ENCODE results near the gene DOCK4.
A peak's percentile ranks its signal among the peaks of the same experiment; 100 is the strongest.
"Not testable (repeated sequence)": the region's sequence is repeated elsewhere in the genome, so short reads cannot be mapped to it uniquely, and the experiment has no call there.

DOCK4 gene, protein sequence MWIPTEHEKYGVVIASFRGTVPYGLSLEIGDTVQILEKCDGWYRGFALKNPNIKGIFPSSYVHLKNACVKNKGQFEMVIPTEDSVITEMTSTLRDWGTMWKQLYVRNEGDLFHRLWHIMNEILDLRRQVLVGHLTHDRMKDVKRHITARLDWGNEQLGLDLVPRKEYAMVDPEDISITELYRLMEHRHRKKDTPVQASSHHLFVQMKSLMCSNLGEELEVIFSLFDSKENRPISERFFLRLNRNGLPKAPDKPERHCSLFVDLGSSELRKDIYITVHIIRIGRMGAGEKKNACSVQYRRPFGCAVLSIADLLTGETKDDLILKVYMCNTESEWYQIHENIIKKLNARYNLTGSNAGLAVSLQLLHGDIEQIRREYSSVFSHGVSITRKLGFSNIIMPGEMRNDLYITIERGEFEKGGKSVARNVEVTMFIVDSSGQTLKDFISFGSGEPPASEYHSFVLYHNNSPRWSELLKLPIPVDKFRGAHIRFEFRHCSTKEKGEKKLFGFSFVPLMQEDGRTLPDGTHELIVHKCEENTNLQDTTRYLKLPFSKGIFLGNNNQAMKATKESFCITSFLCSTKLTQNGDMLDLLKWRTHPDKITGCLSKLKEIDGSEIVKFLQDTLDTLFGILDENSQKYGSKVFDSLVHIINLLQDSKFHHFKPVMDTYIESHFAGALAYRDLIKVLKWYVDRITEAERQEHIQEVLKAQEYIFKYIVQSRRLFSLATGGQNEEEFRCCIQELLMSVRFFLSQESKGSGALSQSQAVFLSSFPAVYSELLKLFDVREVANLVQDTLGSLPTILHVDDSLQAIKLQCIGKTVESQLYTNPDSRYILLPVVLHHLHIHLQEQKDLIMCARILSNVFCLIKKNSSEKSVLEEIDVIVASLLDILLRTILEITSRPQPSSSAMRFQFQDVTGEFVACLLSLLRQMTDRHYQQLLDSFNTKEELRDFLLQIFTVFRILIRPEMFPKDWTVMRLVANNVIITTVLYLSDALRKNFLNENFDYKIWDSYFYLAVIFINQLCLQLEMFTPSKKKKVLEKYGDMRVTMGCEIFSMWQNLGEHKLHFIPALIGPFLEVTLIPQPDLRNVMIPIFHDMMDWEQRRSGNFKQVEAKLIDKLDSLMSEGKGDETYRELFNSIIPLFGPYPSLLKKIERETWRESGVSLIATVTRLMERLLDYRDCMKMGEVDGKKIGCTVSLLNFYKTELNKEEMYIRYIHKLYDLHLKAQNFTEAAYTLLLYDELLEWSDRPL (N-terminal part only)

DNA sequence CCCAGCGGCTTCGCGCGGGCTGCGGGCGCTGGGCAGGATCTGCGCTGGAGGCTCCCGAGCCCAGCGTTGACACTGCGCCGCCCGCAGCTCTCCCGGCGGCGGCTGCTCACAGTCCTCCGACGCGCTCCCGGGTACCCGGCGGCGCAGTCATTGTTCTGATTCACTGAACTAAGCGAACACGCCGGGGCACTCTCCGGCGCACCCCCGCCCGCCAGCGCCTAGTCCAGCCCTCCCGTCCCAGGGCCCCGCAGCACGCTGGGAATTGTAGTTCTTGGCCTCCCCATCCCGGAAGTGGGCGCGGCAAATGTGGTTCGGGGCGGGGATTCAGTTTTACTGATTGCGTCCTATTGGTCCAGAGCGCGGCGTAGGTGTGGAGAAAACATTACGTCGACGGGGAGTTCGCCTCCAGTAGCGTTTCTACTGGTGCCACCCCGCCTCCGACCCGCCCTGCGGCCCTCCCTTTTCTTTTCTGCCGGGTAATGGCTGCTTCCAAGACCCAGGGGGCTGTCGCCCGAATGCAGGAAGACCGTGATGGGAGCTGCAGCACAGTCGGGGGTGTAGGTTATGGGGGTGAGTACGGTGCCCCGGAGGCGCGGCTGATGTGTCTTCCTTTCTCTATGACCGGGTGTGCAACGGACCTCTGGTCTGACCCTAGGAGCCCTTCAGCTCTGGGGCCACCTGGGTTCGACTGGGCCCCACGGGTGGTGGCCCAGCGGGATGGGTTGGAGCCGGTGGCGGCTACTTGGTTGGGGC is at the start of gene DOCK4, which contains the start of gene ZNF277:
Gene DOCK4 (minus strand): TSS at position 162 of the 753 bp plus-strand sequence. CDS start 261 bp downstream, outside the sequence.
Gene ZNF277 (plus strand): TSS at position 458 of the 753 bp plus-strand sequence. CDS start 22 bp downstream, at position 480.
- DNase-seq (ENCODE audit: low read depth, low spot score), result peak; percentile 98

DNA sequence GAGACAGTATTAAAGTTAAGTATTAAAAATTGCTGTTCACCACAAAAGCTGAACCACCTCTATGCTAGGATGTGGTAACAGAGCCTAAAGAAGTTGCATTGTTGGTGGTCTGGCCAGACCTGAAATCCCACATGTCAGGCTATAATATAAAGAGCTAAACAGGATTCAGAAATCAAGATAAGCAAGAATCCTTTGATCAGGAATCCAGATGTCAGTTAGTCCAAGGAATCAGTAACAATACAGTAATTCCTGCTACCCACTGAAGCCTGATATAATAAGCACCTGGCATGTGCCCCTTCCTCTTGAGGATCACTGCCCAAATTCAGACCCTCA is 49.2 kb upstream of the DOCK4 start:
- no peak for DNase-seq (ENCODE audit: low read depth, low spot score)

DNA sequence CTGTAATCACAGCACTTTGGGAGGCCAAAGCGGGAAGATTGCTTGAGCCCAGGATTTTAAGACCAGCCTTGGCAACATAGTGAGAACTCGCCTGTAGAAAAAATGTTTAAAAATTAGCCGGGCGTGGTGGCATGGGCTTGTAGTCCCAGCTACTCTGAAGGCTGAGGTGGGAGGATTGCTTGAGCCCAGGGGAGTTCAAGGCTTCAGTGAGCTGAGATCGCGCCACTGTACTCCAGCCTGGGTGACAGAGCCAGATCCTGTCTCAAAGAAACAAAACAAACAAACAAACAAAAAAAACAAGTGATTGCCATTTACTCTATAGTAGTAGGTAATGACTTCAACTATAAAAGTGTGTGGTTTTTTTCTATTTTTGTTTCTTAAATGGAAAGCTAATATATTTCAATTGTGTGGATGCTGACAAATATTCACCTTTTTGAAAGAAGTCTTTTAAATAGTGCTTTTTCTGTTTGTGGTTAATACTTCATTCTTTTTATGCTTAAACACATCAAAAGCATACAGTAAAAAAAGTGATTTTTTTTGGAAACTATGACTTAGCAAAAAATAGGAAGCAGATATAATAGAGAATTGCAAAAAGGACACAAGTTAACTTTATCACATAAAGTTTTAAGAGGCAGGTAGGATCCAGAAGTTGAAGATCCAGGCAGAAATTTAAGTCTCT is 48.6 kb upstream of the DOCK4 start:
- DNase-seq (ENCODE audit: low read depth, low spot score), result no peak

DNA sequence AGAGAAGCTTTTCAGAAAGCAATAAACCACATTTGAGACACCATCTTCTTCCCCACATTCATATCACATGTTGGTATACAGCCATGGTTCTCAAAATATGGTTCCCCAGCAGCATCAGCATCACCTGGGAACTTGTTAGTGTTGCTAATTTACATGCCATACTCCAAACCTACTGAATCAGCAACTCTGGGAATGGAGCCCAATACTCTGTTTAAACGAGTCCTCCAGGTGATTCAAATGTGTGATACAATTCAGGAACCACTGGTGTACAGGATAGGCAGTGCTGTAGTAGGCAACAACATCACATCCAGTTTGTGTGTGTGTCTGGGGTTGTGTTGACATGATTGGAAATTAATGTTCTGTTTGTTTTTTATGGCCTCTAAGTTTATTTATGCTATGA is 48.0 kb upstream of the DOCK4 start:
- no peak for DNase-seq (ENCODE audit: low read depth, low spot score)

DNA sequence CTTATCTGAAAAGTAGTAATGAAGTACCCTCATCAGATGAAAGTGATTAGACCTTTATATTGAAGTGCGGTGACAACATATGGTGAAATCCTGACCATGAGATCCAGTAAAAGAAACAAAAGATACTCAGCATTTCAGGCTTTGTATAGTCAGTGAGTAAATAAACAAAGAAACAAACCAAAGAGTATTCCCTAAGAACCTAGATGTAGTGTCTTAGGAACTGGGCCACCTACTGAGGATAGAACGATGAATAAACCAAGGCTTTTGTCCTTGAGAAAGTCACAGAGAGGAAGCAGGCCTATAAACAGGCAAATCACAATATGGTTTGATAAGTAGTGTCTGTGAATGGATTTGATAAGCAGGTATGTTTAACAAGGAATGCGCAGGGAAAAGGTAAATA is 46.5 kb upstream of the DOCK4 start:
- no peak for DNase-seq (ENCODE audit: low read depth, low spot score)

DNA sequence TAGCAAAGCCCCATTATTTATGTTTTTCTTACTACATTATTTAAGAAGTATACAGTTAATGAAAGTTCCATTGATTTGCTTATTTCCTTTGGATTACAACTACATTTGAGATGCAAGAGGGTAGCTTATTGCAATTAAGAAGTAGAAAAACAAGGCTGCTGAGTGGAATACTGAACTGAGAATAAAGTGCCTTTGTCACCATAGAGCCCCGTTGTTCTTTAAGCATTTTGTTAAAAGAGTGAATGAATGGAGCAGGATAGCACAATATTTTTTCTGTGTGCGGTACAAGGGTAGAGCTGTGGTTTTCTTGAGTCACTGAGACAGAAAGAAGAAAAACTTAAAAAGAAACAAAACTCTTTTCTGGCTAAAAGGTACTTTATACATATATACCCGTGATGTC is 45.9 kb upstream of the DOCK4 start:
- DNase-seq (ENCODE audit: low read depth, low spot score), result no peak

DNA sequence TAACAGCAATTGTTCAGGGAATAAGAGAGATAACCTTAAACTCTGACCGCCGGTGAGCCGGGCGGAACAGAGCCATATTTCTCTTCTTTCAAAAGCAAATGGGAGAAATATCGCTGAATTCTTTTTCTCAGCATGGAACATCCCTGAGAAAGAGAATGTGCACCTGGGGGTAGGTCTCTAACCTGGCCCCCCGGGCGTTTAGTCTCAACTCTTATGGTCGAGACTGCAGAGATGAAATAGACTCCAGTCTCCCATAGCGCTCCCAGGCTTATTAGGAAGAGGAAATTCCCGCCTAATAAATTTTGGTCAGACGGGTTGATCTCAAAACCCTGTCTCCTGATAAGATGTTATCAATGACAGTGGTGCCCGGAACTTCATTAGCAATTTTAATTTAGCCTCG is 43.8 kb upstream of the DOCK4 start:
- DNase-seq (ENCODE audit: low read depth, low spot score), result not testable (repeated sequence)

DNA sequence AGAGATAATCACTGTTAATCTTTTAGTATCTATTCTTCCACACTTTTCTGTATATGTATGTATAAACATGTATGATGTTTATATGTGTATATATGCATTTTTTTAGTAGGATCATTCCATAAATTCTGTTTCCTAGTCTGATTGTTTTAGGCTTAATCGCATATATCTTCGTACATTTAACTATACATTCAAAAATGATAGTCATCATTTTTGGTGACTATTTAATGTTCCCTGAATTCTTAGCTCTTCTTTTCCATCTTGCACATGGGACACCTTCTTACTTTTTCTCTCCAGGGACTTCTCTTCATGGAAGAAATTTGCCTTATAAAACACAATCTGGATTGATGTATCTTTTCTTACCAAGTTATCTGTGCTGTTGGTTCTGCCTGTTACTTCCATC is 42.4 kb upstream of the DOCK4 start:
- no peak for DNase-seq (ENCODE audit: low read depth, low spot score)

DNA sequence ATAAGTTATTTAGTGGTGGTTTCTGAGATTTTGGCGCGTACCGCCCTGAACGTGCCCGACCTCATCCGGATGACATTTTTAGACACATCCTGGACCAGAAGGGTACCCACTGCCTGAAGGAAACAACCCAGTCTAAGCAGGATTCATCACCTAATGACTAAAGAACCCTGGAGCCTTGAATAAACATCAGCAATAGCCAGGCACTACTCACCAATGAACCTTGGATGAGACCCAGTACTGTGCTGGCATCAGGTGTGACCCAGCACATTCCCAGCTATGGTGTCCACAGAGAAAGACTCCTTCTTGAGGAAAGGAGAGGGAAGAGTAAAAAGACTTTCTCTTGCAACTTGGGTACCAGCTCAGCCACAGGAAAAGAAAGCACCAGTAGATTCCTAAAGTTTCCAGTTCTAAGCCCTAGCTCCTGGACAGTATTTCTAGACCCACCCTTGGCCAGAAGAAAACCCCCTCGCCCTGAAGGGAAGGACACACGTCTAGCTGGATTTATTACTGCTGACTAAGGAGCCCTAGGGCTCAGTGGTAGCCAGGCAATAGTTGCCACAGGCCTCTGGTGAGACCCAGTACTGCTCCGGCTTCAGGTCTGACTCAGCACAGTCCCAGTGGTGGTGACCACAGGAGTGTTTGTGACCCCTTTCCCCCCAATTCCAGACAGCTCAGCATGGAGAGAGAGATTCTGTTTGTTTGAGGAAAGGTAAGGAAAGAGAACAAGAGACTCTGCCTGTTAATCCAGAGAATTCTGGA is 32.8 kb upstream of the DOCK4 start:
- no peak for DNase-seq (ENCODE audit: low read depth, low spot score)

DNA sequence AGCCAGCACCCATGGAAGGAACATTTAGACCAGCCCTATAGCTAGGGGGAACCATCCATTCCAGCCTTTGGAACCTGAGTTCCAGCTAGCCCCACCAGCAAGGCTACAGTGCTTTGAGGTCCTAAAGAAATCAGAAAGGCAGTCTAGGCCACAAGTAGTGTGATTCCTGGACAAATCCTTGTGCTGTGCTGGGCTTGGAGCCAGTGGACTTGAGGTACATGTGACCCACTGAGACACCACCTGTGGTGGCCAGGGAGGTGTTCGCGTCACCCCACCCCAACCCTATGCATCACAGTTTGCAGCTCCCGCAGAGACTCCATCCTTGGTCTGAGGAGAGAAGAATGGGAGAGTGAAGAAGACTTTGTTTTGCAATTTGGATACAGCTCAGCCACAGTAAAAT is 32.1 kb upstream of the DOCK4 start:
- no peak for DNase-seq (ENCODE audit: low read depth, low spot score)

DNA sequence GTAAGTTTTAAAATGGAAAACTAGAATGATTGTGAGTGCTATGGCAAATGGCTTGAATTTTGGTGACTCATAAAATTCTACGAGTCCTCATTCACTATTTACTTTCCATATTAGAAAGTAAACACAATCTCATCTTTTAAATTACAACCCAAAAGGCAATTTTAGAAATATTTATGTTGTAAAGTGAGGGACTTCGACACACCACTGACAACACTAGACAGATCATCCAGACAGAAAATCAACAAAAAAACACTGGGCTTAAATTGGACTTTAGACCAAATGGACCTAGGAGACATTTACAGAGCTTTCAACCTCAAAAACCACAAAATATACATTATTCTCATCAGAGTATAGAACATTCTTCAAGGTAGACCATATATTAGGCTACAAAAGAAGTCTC is 30.4 kb upstream of the DOCK4 start:
- no peak for DNase-seq (ENCODE audit: low read depth, low spot score)

DNA sequence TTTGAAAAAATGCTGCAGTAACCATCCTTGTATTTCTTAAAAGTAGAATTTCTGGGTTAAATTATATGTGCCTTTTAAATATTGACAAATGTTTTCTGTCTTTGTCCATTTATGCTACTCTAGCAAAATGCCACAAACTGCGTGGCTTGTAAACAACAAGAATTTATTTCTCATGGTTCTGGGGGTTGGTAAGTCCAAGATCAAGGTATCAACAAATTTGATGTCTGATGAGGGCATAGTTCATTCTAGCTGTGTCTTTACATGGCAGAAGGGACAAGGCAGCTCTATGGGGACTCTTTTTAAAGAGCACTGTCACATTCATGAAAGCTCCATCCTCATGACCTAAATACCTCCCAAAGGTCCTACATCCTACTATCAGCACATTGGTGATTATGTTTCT is 27.9 kb upstream of the DOCK4 start:
- no peak for DNase-seq (ENCODE audit: low read depth, low spot score)

DNA sequence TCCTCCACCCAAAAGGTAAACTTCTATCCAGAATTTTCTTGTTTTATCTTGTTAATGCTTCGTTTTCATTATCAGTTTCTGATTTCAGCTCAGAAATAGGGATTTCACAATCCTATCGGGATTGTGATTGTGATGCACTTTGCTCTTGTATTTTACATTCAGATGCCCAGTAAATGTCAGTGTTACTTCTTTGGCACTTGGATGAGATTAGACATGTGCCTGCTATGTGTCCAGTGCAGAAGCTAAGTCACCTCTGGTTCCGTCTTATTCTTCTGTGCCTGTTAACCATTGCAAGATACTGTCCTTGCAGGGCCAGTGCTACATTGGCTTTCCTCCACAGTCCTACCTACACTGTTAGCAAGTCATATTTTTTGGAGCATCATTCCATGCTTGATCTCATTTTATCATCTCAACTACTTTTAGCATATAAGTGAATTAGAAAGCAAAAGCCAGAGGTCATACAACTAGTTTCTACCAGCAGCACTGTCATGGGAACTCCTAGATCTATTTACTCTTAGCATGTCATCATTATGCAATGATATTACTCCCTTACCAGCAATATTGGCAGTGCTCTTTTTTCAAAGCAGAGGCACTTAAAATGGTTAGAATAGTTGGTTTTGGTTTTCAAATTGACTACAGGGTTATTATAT is 27.0 kb upstream of the DOCK4 start:
- DNase-seq (ENCODE audit: low read depth, low spot score), result no peak

DNA sequence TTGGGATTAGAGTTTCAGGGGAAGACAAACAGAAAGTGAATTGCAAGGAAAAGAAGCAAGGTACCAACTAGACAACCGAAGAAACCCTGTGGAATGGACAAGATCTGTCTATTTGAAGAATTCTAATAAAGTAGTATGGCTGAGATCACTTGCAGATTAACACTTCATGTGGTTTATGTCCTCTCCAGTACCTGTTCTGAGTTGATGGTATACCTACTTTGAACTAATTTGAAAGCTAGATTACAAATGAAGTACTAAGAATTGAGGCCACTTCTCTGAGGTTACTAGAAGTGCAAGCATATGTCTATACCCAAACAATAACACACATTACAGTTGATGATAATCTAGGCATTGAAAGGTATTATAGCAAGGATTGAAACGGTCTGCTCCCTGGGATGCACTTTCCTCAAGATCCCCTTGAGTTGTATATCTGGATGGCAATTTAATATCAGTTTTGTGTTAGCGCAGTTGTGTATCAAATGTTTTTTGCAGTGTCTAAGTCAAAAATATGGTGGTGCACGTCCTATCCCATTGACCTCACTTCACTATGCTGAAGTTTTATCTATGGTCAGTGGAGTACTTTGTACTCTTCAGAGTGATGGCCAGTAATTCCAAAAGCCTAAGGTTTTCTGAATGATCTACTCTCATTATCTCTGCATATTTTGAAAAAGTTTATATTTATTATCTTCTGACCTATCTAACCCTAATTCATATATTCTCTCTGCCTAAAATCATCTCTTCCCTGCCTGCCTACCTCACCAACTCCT is 26.2 kb upstream of the DOCK4 start:
- DNase-seq (ENCODE audit: low read depth, low spot score), result no peak

DNA sequence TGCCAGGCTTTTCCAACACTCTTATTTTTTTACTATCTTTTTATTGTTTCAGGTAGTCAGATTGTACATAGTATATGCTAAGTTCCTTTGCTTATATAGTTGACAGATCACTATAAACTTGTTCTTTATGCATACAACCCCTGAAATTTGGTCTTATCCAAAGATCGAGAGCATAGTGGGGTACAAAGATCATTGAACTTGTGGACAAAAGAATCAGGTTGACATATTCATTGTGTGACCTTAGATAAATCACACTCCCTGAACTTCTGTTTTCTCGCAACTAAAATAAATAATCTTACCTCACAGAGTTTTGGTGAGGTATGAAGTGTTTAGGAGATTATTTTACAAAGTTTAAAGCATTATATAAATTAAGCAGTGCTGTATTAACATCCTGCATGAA is 22.4 kb upstream of the DOCK4 start:
- DNase-seq (ENCODE audit: low read depth, low spot score), result no peak

DNA sequence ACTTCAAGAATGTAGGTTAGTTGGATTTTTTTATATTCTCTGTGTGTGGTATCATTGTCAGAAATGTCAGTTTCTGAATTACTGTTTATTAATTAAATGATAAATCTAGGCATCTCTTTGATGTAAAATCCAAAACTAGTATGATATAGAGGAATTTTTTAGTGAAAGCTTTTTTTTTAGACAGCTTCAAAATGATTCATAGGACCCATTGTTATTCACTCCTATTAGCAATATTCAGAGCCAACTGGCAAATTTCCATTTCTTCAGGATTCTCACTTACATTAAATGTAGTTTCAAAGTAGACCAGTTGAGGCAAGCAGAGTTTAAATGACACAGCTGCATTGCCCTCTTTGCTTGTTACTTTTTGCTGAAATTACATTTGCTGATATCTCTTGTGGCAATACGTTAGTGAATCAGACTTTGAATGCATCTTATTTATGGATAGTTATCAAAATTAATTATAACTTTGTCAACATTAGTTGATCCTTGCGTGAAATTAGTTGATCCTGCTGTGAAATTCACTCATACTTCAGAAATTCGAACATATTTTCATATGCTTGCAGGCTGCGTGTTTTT is 20.6 kb upstream of the DOCK4 start:
- no peak for DNase-seq (ENCODE audit: low read depth, low spot score)

DNA sequence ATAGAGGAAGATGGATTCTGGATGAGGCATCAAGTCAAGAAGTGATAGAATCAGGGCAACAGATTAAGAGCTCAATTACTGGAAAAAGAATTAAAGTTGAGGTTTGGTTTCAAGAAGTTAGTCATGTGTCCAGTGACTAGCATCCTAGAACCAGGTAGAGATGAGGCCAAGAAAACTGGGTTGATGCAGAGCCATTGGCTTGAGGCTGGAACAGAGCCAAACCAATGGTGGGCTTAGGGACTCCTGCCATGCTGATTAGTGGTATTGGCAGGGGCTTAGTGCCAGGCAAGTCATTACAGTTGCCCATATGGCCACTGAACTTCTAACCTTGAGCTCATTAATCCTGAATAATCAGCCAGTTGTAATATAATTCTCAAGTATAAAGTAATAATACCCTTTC is 18.8 kb upstream of the DOCK4 start:
- DNase-seq (ENCODE audit: low read depth, low spot score), result no peak

DNA sequence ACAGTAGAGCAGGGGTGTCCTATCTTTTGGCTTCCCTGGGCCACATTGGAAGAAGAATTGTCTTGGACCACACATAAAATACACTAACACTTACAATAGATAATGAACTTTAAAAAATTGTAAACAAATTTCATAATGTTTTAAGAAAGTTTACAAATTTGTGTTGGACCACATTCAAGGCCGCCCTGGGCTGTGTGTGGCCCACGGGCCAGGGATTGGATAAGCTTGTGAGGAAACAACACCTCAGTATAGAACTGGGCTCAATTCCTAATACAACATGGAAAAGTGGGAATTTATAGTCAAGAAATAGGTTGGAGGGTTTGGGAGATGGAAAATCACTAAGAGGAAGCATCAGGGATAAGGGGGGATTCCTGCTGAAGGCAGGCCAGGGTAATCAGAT is 18.0 kb upstream of the DOCK4 start:
- DNase-seq (ENCODE audit: low read depth, low spot score), result no peak
